Umbilical cord (tissue), 2 donors: ENCODE data around the gene ADORA1. TPM values are rescaled to one million over a fixed set of nuclear protein-coding genes. Genes with fewer than 3 reads are reported as not detected.

ENCODE experiments used
- DNase-seq: peaks from one replicate; pipeline ENCODE4 v3.0.0-alpha.2; 2015; ENCODE audit warnings: low spot score
- total RNA-seq: library from RNA; depleted of rRNA; stranded (reverse); fragments of >200 nt; gene quantifications from one replicate; pipeline ENCODE4 v1.2.3, GENCODE V29; 2014; ENCODE audit warnings: low replicate concordance; ENCODE audit not compliant: insufficient read depth

The ADORA1 gene
- total RNA-seq, 1 donor from 2014 or later, result 5.8 TPM

DNA sequence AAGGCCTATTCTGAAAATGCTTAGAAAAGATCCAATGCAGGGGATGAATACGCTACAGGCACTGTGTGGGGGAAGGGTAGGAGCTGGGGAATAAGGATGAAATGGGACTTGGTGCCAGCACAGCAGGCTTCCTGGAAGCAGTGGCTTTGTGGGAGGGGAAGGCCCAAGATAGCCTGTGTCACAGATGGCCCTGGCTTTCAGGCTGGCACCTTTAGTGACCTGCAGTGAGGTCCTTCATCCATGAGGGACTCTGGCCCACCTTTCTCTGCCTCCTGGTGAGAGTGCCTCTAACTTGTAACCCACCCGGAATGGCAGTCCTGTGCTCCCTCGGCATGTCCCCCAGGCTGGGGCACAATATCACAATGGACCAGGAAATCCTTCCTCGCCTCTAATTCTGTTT, 58.1 kb downstream of the ADORA1 start:
- DNase-seq, result no peak

DNA sequence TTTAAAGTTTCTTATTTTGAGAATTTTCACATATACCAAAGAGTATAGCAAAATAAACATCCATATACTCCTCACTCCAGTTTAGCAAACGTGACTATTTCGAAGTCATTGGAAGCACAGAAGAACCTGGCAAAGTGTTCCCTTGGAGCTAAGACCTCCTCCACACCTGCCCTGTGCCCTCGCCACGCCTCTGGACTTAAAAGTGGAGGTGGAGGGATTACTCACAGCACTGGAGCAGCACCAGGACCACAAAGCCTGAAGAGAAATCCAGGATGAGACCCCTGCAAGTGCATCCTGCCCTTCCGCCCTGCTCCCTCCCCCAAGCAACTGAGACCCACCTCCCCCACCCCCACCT, 58.5 kb downstream of the ADORA1 start:
- DNase-seq, result no peak

DNA sequence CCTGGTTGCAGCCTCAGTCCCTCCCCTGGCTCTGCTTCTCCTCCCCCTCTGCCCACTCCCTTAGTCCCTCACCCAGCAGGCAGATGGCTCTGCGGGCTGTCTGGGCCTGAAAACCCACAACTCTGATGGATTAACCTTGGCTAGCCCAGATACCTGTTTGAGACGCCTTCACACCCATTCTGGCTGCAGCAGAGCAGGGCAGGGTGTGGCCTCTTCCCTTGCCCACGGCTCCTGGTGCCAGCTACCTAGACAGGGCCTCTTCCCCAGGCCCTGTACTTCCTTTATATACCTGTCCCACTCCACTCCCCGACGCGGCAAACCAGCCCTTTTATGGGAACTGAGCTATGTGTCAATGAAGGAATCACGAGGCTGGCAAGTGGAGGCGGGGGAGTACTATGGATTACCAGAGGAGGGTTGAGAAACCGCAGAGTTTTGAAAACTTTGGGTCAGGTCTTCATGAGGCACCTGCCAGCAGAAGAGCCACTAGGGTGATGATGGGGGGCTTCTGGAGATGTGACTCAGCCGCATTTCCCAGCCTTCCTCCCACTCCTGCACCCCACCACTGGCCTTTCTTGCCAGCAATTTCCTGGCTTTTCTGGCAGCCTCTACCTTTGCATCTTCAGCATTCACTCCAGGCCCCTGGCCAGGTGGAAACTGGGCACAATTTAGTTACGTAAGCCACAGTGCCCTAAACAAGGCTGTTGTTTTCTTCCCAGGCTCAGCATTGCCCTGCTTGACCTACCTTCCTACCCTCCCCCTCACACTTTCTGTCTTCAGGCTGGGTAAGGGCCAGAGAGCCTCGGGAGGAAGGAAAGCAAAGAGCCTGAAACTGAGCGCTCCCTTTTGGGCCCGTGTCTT, 59.1 kb downstream of the ADORA1 start, which contains the start of gene CHI3L1:
TSS of gene CHI3L1 (minus strand) at position 259 of the 858 bp plus-strand sequence. CDS start at position 178, 81 bp downstream.
- no peak for DNase-seq

DNA sequence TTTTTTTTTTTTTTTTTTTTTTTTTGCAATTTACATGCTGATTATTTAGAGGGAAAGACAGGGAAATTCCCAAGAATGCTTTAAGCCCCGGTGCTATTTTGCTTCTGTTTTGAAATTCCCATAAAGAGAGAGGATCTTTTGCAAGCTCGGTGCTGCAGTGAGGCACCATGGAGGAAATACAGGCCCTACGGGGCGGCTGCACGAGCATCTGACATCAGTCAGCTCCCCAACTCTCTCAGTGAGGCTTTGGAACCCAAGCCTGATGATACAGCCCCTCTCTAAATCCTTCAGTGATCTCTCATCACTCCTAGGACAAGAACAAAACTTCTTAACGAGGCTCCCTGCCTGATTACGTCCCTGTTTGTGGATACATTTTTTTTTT, 59.8 kb downstream of the ADORA1 start:
- DNase-seq, result peak; percentile 71

DNA sequence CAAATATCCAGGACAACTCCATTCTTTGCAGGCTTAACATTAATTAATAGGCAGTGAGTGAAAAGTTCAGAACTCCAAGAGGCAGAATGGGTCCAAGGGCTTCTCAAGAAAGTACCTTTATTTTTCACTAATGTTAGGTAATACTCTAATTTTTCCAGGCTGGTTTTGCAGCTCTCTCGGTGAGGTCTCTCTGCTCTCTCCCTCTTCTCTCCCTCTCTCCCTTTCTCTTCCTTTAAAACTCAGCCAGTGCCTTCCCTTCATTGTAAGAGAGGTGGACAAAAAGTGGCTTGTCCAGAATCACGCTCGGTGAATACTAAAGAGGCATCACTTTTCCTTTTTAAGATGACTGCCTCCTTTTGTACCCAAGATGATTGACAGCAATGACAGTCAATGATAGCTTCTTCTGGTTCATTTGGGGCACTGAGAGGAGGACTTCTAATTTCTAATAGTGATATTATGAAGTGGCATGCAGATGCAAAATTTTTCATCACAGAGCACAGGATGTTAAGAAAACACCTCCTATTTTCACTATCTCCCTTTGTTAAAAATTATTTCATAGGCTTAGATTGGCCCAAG, 60.3 kb downstream of the ADORA1 start:
- DNase-seq, result no peak

DNA sequence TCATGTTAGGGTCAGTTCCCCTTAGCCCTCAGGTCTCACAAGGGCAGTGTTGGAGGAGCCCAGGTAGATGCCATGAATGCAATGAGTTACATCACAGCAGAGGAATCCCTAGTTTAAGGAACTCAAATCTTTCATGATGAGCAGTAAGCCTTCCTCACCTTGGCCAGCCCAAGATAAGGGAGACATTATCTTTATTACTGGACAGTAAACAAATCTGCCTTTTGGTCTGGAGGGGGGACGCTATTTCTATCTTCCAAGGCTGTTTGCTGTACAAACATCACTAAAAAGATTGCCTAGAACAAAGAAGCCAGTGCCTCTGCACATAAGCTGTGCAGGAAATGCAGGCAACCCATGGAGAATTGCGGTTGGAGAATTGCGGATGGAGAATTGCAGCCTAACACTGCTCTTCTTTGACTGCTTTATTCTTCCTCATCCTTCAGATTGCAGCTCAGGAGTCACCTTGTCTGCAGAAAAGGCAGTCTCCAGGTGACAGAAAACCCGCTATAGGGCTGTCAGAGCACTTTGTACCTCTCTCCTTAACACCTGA, 61.2 kb downstream of the ADORA1 start:
- no peak for DNase-seq

DNA sequence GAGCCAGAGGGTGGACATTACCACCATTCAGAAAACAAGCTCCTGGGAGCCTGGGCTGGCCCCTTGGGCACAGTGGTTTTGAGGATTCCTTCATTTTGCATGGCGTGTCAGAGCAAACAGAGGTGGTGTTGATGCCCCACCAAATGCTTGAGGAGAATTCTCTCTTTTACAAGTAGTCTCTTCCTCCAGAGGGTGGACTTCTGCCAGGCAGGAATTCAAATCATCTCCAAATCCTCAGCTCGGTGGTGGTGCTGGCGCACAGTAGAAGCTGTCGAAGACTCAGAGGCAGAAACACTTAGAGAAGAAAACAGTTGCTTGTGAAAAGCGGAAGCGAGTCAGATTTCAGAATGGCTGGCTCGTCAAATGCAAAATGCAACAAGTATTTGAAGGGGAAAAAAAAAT, 62.4 kb downstream of the ADORA1 start:
- peak; percentile 82 for DNase-seq

DNA sequence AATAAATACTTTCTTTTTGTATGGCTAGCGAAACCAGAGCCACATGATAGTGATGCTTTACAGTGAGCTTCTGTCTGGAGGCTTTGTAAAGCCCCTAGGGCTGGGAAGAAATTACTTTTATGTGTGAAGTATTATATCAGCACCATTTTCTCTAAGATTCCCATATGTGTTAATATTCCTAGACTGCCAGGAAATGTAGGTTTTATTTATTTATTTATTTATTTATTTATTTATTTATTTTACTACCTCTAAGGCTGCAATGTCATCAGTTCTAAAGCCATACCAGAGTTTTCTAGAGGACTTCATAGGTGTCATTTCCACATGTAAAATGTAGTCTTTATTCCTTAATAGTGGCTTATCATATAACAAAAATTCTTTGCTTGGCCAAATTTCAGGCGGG, 63.4 kb downstream of the ADORA1 start:
- no peak for DNase-seq

DNA sequence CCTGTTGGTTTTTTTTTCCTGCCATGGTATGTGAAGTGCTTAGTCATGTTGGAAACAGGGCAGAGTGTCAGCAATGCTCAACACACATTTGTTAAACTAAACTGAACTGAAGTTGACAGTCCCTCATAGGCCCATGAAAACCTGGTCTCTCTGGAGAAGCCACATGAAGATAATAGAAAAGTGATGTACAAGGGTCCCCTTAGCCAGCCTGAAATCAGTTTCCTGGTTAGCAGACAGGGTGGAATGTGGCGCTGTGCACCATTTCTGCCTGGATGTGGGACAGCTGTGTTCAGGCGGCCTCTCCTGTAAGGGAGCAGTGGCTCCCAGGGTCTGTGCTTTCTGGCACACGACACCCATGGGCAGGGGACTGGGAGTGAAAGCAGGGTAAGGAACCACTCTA, 68.8 kb downstream of the ADORA1 start:
- no peak for DNase-seq

DNA sequence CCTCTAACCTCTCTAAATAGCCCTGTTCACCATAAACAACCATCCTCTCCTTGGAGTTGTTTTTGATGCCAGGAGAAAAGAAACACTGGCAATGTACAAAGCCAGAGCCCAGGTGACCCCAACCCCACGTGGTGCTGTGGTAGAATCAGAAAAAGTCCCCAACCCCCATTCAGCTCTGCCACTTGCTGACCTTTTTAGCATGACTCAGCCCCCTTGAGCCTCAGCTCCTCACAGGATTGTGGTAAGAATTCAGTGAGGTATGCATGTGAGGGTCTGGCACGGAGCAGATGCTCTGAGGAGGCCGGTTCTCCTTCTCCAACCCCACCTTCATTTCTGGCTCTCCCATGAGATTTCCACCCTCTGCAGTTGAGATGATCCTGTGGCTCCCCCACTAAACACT, 70.1 kb downstream of the ADORA1 start:
- DNase-seq, result peak; percentile 72

DNA sequence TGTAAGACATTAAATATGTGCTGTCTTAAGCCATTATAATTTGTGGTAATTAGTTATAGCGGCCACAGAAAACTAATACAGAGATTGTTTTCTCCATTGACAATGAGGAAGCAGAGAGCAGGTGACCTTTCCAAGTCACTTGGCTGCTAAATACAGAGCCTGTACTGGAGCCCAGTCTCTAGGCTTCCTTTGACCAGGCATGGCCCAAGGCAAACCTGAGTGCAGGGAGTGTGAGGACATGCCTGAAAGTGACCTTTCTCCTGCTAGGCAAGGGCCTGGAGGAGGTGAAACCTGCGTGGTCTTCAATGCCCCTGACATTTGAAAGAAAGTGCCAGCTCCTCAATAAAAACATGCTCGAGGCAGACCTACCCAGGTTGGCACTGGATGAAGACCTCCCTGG, 71.5 kb downstream of the ADORA1 start:
- DNase-seq, result no peak

DNA sequence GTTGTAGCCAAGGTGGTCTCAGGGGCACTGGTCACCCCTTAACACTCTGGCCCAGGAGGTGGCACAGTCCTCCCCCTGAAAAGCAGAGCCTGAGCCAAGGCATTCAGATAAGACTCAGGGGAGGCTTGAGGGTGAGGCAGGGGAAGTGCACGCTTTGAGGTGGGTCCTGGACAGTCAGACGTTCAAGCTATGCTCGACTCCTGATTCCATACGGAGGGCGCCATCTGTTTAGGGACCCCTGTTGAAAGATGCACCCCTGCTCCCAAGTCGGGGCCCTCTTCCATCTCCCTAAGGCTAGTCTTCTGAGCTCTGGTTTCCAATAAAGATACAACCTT, 71.9 kb downstream of the ADORA1 start:
- no peak for DNase-seq

DNA sequence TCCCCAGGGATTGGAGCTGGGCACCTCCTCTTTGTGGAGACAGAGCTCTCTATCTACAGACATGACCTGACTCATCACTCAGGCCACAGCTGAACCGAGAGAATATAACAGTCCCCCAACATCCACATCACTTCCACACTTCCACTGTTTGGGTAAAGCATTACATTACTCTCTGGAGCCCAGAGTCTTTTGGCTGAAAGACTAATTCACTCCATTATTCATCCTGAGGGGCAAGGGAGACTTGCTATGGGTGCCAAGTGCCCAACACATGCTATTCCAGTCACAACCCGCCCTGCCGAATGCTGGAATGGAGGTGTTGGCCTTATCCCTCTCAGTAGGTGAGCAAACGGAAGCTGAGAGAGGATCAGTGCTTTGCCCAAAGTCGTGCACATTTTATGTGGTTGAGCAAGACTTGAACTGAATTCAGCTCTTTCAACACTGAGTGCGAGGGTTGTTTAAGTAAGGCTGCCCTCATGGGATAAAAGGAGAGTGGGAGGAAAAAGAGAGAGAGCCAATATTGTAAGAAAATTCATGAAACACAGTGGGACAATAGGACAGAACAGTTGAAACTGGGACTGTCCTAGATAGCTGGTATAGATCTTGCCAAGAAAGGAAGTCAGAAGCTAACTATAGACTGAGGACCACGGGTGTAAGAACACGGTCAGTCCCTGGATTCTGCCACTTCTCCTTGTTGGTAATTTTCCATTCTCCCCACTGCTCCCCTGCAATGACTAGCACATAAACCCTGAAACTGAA, 72.5 kb downstream of the ADORA1 start:
- DNase-seq, result peak; percentile 63

DNA sequence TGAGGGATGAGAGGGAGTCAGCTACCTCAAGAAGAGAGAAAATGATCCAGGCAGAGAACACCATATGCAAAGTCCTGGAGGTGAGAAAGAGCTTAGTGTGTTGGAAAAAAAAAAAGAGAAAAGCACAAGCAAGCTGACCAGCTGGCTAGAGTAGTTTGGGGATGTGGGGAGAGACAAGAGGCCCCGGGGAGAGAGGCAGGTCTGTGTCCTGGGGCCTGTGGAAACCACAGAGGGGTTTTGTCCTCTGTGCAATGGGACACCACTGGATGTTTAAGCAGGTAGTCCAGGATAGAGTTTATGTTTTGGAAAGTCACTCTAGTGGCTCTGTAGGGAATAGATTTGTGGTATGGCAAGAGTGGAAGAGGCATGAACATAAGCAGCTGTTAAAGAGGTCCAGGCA, 73.4 kb downstream of the ADORA1 start:
- DNase-seq, result no peak

DNA sequence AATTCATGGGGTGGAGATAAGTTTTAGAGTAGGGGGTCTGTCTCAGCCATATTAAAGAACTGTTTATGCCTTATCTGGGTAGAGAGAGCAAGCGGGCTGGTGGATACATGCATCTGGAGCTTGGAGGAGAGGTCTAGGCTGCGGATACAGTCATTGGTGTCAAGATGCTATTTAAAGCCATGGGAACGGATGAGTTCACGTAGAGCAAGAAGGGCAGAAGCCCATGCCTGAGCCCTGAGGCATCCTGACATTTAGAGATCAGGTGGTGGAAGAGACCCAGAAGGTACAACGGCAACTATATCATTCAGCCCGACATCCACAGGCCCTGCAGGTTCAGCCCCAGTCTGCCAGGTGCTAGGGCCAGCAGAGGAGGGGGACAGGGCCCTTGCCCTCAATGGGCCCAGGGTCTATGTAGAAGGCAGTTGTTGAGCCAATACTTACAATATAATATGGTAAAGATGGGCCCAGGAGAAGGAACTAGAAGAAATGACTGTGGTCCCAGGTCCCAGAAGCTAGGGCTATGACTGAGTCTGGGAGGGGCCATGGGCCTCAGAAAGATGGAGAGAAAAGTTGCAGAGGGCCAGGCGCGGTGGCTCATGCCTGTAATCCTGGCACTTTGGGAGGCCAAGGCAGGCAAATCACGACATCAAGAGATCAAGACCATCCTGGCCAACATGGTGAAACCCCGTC, 74.1 kb downstream of the ADORA1 start:
- DNase-seq, result no peak

DNA sequence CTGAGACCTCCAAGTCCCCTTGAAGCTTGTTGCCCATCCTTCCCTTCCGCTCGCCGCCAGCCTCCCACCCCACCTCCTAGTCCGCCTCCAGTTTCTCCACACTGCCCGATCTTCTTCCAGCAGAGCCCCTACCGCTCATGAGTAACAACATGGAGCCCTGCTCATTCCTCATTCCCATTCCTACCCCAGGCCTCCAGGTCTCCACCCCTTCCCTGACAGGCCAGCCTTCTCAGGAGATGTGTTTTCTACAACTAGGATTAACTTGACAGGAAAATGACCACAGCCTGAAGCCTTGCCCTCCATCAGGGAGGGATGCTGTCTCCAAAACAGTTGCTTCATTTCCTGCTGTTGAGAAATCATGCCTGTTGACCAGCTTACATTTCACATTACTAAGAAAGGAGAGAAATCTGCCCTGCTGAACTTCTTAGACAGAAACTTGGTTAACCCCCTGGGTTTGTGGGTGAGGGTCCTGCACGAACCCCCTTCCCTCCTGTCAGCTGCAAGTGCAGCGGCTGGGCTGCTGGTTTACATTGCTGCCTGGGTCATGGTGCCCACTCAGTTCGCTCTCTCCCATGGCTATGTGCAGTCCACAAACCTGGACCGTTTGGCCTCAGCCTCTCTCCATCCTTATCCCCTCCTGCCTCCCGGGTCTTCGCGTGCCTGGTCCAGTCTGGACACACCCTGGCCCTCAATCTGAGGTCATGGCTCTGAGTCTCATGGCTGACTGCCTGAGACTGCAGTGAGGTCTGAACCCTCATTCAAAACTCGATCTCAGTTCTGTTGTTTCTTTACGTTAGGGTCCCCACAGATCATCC, 75.1 kb downstream of the ADORA1 start:
- peak; percentile 98 for DNase-seq

DNA sequence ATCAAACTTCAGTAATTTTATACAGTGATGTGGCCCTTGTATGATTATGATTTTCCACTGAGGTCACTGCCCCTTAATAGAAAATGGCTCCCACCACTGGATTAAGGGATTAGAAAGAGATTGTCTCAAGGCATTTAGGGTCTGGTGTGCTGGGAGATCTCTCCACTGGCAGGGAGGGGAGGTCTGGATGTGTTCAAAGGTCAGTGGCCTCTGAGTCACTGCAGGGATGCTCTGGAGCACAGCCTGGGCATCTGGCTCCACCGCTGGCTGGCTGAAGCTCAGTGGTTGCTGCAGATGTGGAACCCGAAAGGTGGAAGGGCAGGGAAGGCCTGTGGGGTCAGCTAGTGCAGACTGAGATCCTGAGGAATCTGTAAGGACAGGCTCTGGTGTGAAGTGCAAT, 77.2 kb downstream of the ADORA1 start:
- peak; percentile 77 for DNase-seq

DNA sequence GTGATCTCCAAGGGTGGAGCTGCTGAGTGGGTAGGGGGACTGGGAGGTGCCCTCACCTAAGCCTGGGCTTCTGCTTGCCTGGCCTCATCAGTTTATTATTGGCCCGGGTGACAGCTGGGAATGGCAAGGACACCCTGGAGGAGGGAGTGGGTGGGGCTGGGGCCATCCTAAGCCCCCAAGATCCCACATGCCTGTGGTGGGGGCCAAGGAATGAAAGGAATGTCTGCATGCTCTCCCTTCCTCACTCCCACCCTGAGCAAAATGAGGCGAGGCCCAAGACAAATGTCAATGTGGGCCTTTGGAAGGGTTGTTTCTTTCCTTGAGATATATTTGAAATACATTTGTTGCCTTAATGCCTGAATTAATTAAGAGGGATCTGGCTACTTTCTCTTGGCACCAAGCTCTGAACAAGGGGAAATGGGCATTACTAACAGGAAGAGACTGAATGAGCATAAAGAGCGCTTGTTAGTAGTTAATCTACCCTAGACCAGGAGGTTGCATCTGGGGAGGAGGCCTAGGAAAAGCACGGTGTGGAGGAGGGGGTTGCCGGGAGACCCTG, 78.7 kb downstream of the ADORA1 start:
- DNase-seq, result peak; percentile 52

DNA sequence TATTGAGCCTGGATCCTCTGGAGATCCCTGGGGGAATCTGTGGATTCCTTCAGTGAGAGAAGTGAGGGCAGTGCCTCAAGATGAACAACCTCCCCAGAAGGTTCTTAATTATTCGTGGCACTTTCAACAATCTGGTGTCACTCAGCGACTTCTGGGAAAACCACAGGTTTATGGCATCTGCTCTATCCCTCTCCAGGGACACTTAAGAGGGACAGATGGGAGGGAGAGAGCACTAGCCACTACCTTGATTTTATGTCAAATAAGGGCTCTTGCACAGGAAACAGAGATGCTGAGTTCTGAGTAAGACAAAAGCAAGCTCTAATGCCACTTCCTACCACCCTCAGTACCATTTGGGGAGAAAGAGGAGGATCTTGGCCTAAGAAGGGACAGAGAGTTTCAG, 80.2 kb downstream of the ADORA1 start:
- no peak for DNase-seq

DNA sequence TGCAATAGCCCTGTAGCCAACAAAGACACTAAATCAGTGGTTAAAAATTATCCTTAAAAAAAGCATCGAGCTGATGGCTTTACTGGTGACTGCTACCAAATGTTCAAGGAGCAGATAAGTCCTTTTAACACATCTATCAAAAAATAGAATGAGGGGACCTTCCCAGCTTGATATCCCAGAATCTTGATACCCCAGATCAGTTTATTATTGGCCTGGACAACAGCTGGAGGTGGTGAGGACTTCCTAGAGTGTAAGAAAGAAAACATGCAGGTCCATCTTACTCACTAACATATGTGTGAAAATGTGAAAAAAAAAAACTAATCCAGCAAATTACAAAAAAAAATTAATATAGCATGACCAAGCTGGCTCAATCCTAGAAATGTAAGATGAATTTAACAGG, 80.7 kb downstream of the ADORA1 start:
- DNase-seq, result no peak

DNA sequence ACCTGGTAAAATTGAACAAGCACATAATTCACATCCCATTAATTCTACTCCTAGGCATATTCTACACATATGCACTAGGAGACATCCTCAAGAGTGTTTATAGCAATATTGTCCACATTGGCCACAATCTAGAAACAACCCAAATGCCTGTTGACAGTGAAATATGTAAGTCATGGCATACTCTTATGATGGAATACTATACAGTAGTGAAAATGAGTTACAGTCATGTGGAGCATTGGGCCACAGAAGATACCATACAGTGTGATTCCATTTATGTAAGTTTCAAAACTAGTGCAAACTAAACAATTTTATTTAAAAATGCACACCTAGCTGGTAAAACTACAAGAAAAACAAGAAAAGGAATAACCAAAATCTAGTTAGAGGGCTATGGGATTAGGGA, 82.8 kb downstream of the ADORA1 start:
- no peak for DNase-seq
